OCI-LY3 (cell line): ENCODE data around the gene RPL31.

Experiments
- H2AFZ ChIP-seq: fragments of 200-600, 300-600 bp; shearing (Covaris generic); 2 replicates; pipeline ENCODE4 v1.6.0; 2014; ENCODE audit warnings: antibody characterized with exemption, low read depth, low read length
- H3K27ac ChIP-seq: fragments of 200-600, 300-600 bp; sonication (generic); 2 replicates; pipeline ENCODE4 v1.5.1; 2014; ENCODE audit warnings: mild to moderate bottlenecking, low read length, moderate library complexity, mixed read lengths
- H3K27me3 ChIP-seq: fragments of 200-600, 300-600 bp; sonication (generic); 2 replicates; pipeline ENCODE4 v1.6.1; 2014; ENCODE audit warnings: low read depth, low read length, mixed read lengths
- H3K36me3 ChIP-seq: fragments of 200-600, 300-600 bp; sonication (generic); replicated peaks from 2 replicates; pipeline ENCODE3; 2014; ENCODE audit warnings: low read depth, low read length, mixed read lengths
- H3K4me1 ChIP-seq: fragments of 300-600, 200-600 bp; sonication (generic); 2 replicates; pipeline ENCODE4 v1.6.1; 2014; ENCODE audit warnings: low read length, mixed read lengths
- H3K4me2 ChIP-seq: fragments of 200-600, 300-600 bp; sonication (generic); 2 replicates; pipeline ENCODE4 v1.6.1; 2014; ENCODE audit warnings: low read length, mixed read lengths
- H3K4me3 ChIP-seq: fragments of 300-600, 200-600 bp; sonication (generic); 2 replicates; pipeline ENCODE4 v1.5.1; 2014; ENCODE audit warnings: antibody characterized with exemption, mild to moderate bottlenecking, low read length, moderate library complexity
- H3K79me2 ChIP-seq: fragments of 300-600, 200-600 bp; shearing (Covaris generic); 2 replicates; pipeline ENCODE4 v1.6.1; 2014; ENCODE audit warnings: mild to moderate bottlenecking, low read length, mixed read lengths
- H3K9ac ChIP-seq: fragments of 300-600, 200-600 bp; shearing (Covaris generic); 2 replicates; pipeline ENCODE4 v1.6.0; 2014; ENCODE audit warnings: mild to moderate bottlenecking, low read length, moderate library complexity
- H3K9me3 ChIP-seq: fragments of 200-600, 300-600 bp; shearing (Covaris generic); 2 replicates; pipeline ENCODE4 v1.6.1; 2014; ENCODE audit warnings: low read length, mixed read lengths; ENCODE audit not compliant: insufficient read depth
- H4K20me1 ChIP-seq: fragments of 200-600, 300-600 bp; sonication (generic); 2 replicates; pipeline ENCODE4 v1.6.1; 2016; ENCODE audit warnings: low read length, mixed read lengths; ENCODE audit not compliant: insufficient read depth
- CTCF ChIP-seq: fragments of 200-600, 300-600 bp; sonication (generic); IDR thresholded peaks from 2 replicates; pipeline ENCODE4 v1.5.1; 2014; ENCODE audit warnings: antibody characterized with exemption, low read length, low read depth
- EZH2phosphoT487 ChIP-seq: fragments of 200-600 bp; shearing (Covaris generic); IDR thresholded peaks from 2 replicates; pipeline ENCODE4 v1.6.1; 2018; ENCODE audit warnings: antibody characterized with exemption, mixed run types, low read depth

The RPL31 gene

GRCh38 chr2:101001691-101002561, at the start of gene RPL31:
TSS of gene RPL31 (plus strand) at chr2:101002289. CDS start at chr2:101002702, 413 bp downstream.
- H3K79me2 ChIP-seq = peaks cover 44% of the 10 kb centered on the region
- H3K9me3 ChIP-seq = no peaks in the 10 kb centered on the region
- H3K27me3 ChIP-seq = no peaks in the 10 kb centered on the region
- peak within 1 kb of the TSS; percentile 98 for H3K9ac ChIP-seq
- H2AFZ ChIP-seq = peak within 1 kb of the TSS; percentile 85
- TF ChIP-seq CTCF = no peak
- TF ChIP-seq EZH2phosphoT487 = no peak
- H3K4me3 ChIP-seq = peak within 1 kb of the TSS; percentile 99
- peak within 1 kb of the TSS; percentile 79 for H3K4me2 ChIP-seq
- peaks cover 45% of the 10 kb centered on the region for H3K36me3 ChIP-seq
- H3K4me1 ChIP-seq = peaks cover 21% of the 10 kb centered on the region
- peaks cover 41% of the 10 kb centered on the region for H4K20me1 ChIP-seq
- peak within 1 kb of the TSS; percentile 67 for H3K27ac ChIP-seq

- H3K9ac ChIP-seq = no peak overlapping the region
These were observed 49.6 kb upstream of the RPL31 start for GRCh38 chr2:100952512-100952911.

GRCh38 chr2:100953406-100954043, 48.6 kb upstream of the RPL31 start:
- H4K20me1 ChIP-seq = no peaks in the 10 kb centered on the region
- no peaks in the 10 kb centered on the region for H3K4me1 ChIP-seq
- no peak overlapping the region for H3K4me2 ChIP-seq
- no peak overlapping the region; the same call in 1 of the 2 replicates for H2AFZ ChIP-seq
- no peaks in the 10 kb centered on the region for H3K36me3 ChIP-seq
- TF ChIP-seq EZH2phosphoT487 (no peak), CTCF (no peak)
- no peak overlapping the region for H3K9ac ChIP-seq
- H3K27ac ChIP-seq = no peak overlapping the region
- no peaks in the 10 kb centered on the region for H3K79me2 ChIP-seq
- H3K4me3 ChIP-seq = no peak overlapping the region
- H3K27me3 ChIP-seq = 0 out of 2 replicates have a peak, but pooled peaks cover 1% of the 10 kb centered on the region
- H3K9me3 ChIP-seq = no peaks in the 10 kb centered on the region

More at GRCh38 chr2:100952512-100952911, 49.6 kb upstream of the RPL31 start:
- H3K27me3 ChIP-seq = peaks cover 7% of the 10 kb centered on the region; the same call in 1 of the 2 replicates
- TF ChIP-seq CTCF (no peak), EZH2phosphoT487 (no peak)
- H3K27ac ChIP-seq = no peak overlapping the region
- no peaks in the 10 kb centered on the region for H3K9me3 ChIP-seq
- no peaks in the 10 kb centered on the region for H4K20me1 ChIP-seq
- no peaks in the 10 kb centered on the region for H3K4me1 ChIP-seq
- H3K4me2 ChIP-seq = no peak overlapping the region
- H3K79me2 ChIP-seq = no peaks in the 10 kb centered on the region
- no peak overlapping the region for H3K4me3 ChIP-seq
- H3K36me3 ChIP-seq = no peaks in the 10 kb centered on the region
- H2AFZ ChIP-seq = no peak overlapping the region

GRCh38 chr2:100954044-100954420, 48.1 kb upstream of the RPL31 start:
- TF ChIP-seq EZH2phosphoT487 (no peak), CTCF (no peak)

More at GRCh38 chr2:100954044-100954420, 48.1 kb upstream of the RPL31 start:
- Histone ChIP-seq H3K4me2 (no peak overlapping the region), H3K9ac (no peak overlapping the region), H3K27ac (no peak overlapping the region), H3K4me3 (no peak overlapping the region), H3K79me2 (no peaks in the 10 kb centered on the region), H2AFZ (no peak overlapping the region; the same call in 1 of the 2 replicates), H4K20me1 (no peaks in the 10 kb centered on the region), H3K4me1 (no peaks in the 10 kb centered on the region), H3K27me3 (0 out of 2 replicates have a peak, but pooled peaks cover 4% of the 10 kb centered on the region), H3K36me3 (no peaks in the 10 kb centered on the region), H3K9me3 (no peaks in the 10 kb centered on the region)
